T-helper 2 cell treated with Interferon-gamma antibody and Interleukin-4, amounts not matched to agents 5 μg/mL and 100 μg/mL, for 36 hours (primary cell): ENCODE results near the gene APOH.

Experiments used
- DNase-seq: peaks from one replicate; pipeline ENCODE4 v3.0.0; 2021; ENCODE audit warnings: low spot score
- H3K27ac Mint-ChIP-seq: one replicate; pipeline ENCODE4 v1.8.0; 2021; ENCODE audit warnings: mild to moderate bottlenecking, mixed read lengths
- H3K27me3 Mint-ChIP-seq: one replicate; pipeline ENCODE4 v1.8.0; 2021; ENCODE audit warnings: low read depth, mixed read lengths
- H3K36me3 Mint-ChIP-seq: one replicate; pipeline ENCODE4 v1.8.0; 2021; ENCODE audit warnings: low read depth, mixed read lengths
- H3K4me1 Mint-ChIP-seq: one replicate; pipeline ENCODE4 v1.8.0; 2021; ENCODE audit warnings: low read depth, mixed read lengths
- H3K4me3 Mint-ChIP-seq: one replicate; pipeline ENCODE4 v1.8.0; 2022; ENCODE audit warnings: mild to moderate bottlenecking, moderate library complexity, mixed read lengths
- H3K9me3 Mint-ChIP-seq: one replicate; pipeline ENCODE4 v1.8.0; 2021; ENCODE audit warnings: mixed read lengths

The APOH gene

DNA sequence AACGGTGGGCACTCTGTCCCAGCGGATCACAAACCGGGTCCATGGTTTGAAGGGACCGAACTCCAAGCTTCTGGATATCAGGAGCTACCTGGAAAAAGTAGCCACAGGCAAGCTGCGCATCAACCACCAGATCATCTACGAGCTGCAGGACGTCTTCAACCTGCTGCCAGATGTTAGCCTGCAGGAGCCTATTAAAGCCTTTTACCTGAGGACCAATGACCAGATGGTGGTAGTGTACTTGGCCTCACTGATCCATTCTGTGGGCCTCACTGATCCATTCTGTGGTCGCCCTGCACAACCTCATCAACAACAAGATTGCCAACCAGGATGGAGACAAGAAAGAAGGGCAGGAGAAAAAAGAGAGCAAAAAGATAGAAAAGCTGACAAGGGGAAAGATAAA lies 31.0 kb downstream of the APOH start:
- no peaks in the 10 kb centered on the region for H3K9me3 Mint-ChIP-seq
- no peak overlapping the region for H3K27ac Mint-ChIP-seq
- no peak for DNase-seq
- H3K36me3 Mint-ChIP-seq = no peaks in the 10 kb centered on the region
- peaks cover 7% of the 10 kb centered on the region for H3K27me3 Mint-ChIP-seq
- no peak overlapping the region for H3K4me3 Mint-ChIP-seq
- peaks cover 17% of the 10 kb centered on the region for H3K4me1 Mint-ChIP-seq

DNA sequence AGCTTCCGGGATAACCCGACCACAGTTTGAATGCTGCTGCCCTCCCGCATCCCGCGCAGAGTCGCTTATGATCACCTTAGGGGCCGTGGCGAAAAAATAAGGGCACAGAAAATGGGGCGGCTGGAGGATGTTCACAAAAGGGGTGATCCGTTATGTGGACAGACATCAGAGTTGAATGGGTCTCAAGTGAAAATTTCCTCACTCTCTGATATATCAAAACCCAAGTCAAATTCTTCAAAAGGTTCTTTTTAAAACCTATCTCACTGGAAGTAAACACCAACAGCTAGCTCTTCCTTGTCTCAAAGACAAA lies 36.9 kb downstream of the APOH start:
- H3K4me1 Mint-ChIP-seq = peaks cover 12% of the 10 kb centered on the region
- no peaks in the 10 kb centered on the region for H3K27me3 Mint-ChIP-seq
- H3K36me3 Mint-ChIP-seq = no peaks in the 10 kb centered on the region
- H3K9me3 Mint-ChIP-seq = no peaks in the 10 kb centered on the region
- H3K27ac Mint-ChIP-seq = peak overlapping the region; percentile 68
- no peak for DNase-seq
- peak overlapping the region; percentile 82 for H3K4me3 Mint-ChIP-seq

DNA sequence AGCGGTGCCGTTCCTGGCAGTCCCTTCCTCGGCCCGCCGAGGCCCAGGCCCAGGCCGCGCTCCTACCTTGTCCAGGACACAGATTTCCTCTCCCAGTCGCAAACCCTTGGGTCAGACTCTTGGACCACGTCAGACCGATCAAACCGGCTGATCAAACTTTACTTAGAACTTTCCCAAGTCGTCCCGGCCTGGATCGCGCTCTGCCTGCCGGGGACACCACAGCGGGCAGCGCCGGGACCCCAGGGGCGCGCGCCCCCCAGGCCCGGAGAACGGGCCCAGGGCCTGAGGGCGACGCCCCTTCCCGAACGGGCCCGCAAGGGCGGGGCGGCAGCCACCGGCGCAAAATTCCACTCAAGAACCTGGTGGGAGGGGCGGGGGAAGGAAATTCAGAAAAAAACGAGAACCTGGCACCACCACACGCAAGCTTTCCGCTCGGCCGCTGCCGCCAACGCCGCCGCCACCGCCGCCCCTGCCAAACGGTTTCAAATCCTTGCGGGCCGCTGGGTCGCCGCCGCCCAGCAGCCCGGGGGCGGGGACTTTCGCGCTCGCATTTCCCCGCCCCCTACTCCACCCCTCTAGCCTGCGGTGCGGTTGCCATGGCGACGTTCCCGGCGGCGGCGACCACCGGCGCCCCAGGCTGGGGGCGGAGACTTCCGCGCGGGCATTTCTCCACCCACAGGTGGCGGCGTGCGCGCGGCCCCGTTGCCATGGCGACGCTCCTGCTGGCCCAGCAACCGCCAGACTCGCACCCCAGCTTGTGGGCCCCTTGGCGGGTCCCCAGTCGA lies 37.4 kb downstream of the APOH start, which contains the start of gene CEP112:
TSS of gene CEP112 (minus strand) at position 541 of the 785 bp plus-strand sequence.
- no peaks in the 10 kb centered on the region for H3K9me3 Mint-ChIP-seq
- H3K27ac Mint-ChIP-seq = peak within 1 kb of the TSS; percentile 68
- peak; percentile 79 for DNase-seq
- peak within 1 kb of the TSS; percentile 82 for H3K4me3 Mint-ChIP-seq
- no peaks in the 10 kb centered on the region for H3K27me3 Mint-ChIP-seq
- no peaks in the 10 kb centered on the region for H3K36me3 Mint-ChIP-seq
- peaks cover 12% of the 10 kb centered on the region for H3K4me1 Mint-ChIP-seq

DNA sequence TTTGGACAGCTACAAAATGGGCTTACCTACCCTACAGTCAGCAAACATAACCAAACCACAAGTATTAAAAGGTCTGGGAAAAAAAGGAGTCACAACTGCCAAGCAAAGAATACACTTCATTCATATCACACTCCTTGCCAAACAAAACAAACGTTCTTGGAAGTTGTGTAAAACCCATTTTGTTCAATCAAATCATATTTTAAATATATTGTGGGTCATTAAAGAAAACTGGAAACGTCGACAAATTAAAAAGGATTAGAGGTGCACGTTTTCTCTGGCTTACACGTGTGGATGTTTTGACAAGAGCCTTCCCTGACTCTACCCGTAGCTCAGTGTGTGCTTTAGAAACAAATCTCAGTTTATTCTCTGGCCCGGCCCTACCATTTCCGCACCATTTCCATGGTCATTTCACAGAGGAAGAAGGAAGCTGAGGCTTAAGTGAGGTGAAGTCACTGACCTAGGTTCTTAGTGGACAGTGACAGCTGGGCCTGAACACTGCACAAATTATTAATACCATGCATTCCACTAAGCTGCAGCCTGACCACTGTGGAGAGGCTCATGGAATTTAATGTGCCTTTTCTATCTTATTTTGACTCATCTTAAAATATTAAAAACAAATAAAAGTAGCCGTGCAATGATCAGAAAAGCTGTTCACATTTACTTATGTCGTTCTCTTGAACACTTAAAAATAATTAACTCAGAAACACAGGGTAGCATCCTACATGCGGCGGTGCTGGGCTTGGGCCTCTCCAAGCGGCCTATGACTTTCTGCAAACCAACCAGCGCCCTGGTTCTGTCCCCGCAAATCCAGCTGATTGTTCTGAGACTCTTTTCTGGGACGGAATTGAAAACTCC lies 38.2 kb downstream of the APOH start:
- DNase-seq = no peak
- peaks cover 12% of the 10 kb centered on the region for H3K4me1 Mint-ChIP-seq
- no peaks in the 10 kb centered on the region for H3K36me3 Mint-ChIP-seq
- H3K27ac Mint-ChIP-seq = peak overlapping the region; percentile 62
- H3K4me3 Mint-ChIP-seq = peak overlapping the region; percentile 82
- no peaks in the 10 kb centered on the region for H3K27me3 Mint-ChIP-seq
- no peaks in the 10 kb centered on the region for H3K9me3 Mint-ChIP-seq

DNA sequence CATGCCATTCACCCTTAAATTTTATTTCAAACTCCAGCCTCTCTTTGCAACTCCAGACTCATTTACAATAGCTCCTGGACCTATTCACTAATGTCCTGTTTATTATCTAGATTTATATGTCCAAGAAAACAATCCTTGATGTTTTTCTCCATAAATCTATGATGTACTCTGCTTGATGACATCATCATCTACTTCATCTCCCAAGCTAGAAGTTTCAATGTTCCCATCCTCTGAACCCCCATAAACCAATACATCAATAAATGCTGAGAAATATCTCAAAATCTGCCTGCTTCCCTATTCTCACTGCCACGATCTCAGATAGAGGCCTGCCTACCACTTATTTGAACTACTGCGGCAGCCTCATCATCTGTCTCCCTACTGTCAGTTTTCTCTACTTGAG lies 41.5 kb downstream of the APOH start:
- H3K27ac Mint-ChIP-seq = no peak overlapping the region
- no peak for DNase-seq
- H3K27me3 Mint-ChIP-seq = no peaks in the 10 kb centered on the region
- H3K4me1 Mint-ChIP-seq = peaks cover 12% of the 10 kb centered on the region
- peaks cover 6% of the 10 kb centered on the region for H3K9me3 Mint-ChIP-seq
- no peak overlapping the region for H3K4me3 Mint-ChIP-seq
- H3K36me3 Mint-ChIP-seq = no peaks in the 10 kb centered on the region

DNA sequence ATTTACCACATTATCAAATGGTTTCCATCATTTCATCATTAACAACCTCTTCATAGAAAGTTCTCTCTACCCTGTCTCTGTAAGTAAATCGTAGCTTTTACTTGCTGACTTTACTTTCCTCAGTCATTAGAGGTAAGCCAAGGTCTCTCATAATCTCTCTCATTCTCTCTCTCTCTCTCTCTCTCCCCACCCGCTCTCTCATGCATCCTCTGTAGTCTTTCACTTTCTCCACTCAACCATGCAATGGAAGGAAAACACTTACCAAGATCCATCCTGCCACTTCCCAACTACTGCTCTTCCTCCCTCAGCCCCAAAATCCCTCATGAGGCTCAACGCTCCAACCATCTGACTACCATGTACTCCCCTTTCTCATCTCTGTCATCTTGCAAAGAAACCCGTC lies 43.4 kb downstream of the APOH start:
- no peak overlapping the region for H3K27ac Mint-ChIP-seq
- H3K4me1 Mint-ChIP-seq = peaks cover 3% of the 10 kb centered on the region
- no peaks in the 10 kb centered on the region for H3K27me3 Mint-ChIP-seq
- H3K9me3 Mint-ChIP-seq = peaks cover 6% of the 10 kb centered on the region
- no peak for DNase-seq
- no peak overlapping the region for H3K4me3 Mint-ChIP-seq
- no peaks in the 10 kb centered on the region for H3K36me3 Mint-ChIP-seq

DNA sequence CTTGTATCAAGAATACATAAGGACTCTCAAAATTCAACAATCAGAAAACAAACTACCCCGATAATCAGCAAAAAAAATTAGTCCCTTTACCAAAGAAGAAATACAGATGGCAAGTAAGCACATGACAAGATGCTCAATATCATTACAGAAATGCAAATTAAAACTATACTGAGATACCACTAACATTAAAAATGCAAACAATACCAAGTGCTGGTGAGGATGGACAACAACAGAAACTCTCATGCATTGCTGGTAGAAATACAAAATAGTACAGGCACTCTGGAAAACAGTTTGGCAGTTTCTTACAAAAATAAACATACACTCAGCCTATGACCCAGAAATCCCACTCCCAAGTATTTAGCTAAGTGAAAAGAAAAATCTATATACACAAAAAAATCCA lies 44.8 kb downstream of the APOH start:
- Mint-ChIP-seq H3K36me3 (no peaks in the 10 kb centered on the region), H3K27me3 (peaks cover 5% of the 10 kb centered on the region), H3K4me3 (no peak overlapping the region), H3K4me1 (no peaks in the 10 kb centered on the region), H3K9me3 (peaks cover 6% of the 10 kb centered on the region), H3K27ac (no peak overlapping the region)
- no peak for DNase-seq

DNA sequence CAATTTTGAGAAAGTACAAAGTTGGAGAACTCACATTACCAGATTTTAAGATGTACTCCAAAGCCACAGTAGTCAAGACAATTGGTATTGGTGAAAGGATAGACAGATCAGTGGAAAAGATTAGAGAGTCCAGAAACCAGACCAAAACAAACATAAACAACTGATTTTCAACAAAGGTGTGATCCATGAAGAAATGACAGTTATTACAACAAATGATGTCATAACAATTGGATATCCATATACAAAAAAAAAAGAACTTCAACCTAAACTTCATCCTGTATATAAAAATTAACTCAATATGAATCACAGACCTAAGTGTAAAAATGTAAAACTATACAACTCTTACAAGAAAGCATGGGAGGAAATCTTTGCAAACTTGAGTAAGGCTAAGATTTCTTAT lies 45.7 kb downstream of the APOH start:
- Mint-ChIP-seq H3K27me3 (peaks cover 7% of the 10 kb centered on the region), H3K9me3 (peaks cover 6% of the 10 kb centered on the region), H3K4me1 (no peaks in the 10 kb centered on the region), H3K4me3 (no peak overlapping the region), H3K36me3 (no peaks in the 10 kb centered on the region), H3K27ac (no peak overlapping the region)
- DNase-seq = no peak

DNA sequence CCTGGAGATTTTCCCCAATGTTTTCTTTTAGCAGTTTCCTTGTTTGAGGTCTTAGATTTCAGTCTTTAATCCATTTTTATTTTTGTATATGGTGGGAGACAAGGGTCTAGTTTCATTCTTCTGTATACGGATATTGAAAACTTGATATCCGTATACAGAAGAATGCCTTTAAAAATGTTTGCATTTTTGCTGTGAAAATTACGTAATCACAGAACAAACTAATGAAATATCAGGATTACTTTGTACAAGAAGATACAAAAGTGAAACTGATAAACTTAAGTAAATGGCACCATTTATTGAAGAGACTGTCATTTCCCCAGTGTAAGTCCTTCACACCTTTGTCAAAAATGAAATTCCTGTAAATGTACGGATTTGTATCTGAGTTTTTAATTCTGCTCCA lies 50.6 kb downstream of the APOH start:
- no peaks in the 10 kb centered on the region for H3K36me3 Mint-ChIP-seq
- H3K9me3 Mint-ChIP-seq = no peaks in the 10 kb centered on the region
- H3K4me1 Mint-ChIP-seq = no peaks in the 10 kb centered on the region
- no peak overlapping the region for H3K27ac Mint-ChIP-seq
- no peak for DNase-seq
- H3K27me3 Mint-ChIP-seq = peaks cover 18% of the 10 kb centered on the region
- no peak overlapping the region for H3K4me3 Mint-ChIP-seq

DNA sequence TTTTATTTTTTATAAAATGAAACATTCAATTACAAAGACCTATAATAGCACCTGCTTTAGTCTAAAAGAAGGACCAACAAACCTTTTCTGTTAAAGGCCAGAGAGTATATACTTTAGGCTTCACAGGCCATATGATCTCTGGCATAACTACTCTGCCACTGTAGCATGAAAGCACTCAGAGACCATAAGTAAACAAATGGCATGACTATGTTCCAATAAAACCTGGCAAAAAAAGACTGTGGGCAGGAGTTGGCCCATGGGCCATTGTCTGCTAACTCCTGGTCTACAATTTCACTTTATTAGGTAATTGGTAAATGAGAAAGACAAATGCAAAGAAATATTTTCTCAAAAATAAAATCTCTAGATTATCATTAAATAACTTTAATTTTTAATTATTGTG lies 52.2 kb downstream of the APOH start:
- no peak for DNase-seq
- H3K36me3 Mint-ChIP-seq = no peaks in the 10 kb centered on the region
- no peak overlapping the region for H3K4me3 Mint-ChIP-seq
- H3K27ac Mint-ChIP-seq = no peak overlapping the region
- H3K4me1 Mint-ChIP-seq = no peaks in the 10 kb centered on the region
- H3K27me3 Mint-ChIP-seq = peaks cover 21% of the 10 kb centered on the region
- H3K9me3 Mint-ChIP-seq = no peaks in the 10 kb centered on the region

DNA sequence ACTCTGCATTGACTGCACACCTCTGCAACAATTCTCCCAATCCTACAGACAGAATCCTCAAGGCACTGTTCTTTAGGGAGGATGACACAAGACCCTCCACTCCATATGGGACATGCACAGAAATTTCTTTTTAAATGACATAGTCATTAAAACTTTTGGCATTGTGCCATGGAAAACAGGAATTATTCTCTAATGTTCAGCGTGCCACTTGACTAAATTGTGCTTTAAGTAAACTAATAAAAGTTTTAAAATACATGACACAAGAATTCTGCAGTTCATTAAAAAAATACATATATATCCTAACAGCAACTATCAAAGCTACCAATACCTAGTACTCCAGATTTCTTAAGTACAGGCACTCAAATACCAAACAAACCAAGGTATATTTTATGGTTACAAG lies 53.3 kb downstream of the APOH start:
- Mint-ChIP-seq H3K36me3 (no peaks in the 10 kb centered on the region), H3K27ac (no peak overlapping the region), H3K4me3 (no peak overlapping the region), H3K4me1 (no peaks in the 10 kb centered on the region), H3K27me3 (peaks cover 24% of the 10 kb centered on the region), H3K9me3 (no peaks in the 10 kb centered on the region)
- no peak for DNase-seq

DNA sequence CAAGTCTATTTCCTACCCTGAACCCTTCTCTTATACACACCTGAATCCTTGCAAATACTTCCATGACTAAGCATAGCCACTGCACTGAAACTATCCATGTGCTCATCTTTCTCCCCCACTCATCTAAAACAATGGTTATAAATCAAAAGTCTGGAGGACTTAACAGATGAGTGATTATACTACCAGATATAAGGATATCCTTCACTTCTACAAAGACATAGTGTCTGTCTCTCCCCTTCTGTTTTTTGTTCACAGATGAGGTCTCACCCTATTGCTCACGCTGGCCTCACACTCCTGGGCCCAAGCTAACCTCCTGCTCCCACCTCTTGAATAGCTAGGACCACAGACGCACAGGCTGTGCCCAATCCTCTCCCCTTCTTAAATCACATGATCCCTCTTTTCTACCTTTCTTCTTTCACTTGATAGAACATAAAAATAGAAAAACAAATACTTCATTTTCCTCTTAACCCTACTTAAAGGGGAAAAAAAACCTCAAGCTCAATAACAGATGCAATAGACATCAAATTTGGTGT lies 56.5 kb downstream of the APOH start:
- Mint-ChIP-seq H3K4me3 (no peak overlapping the region), H3K4me1 (no peaks in the 10 kb centered on the region), H3K27ac (no peak overlapping the region), H3K9me3 (no peaks in the 10 kb centered on the region), H3K27me3 (peaks cover 13% of the 10 kb centered on the region), H3K36me3 (no peaks in the 10 kb centered on the region)
- DNase-seq = no peak

DNA sequence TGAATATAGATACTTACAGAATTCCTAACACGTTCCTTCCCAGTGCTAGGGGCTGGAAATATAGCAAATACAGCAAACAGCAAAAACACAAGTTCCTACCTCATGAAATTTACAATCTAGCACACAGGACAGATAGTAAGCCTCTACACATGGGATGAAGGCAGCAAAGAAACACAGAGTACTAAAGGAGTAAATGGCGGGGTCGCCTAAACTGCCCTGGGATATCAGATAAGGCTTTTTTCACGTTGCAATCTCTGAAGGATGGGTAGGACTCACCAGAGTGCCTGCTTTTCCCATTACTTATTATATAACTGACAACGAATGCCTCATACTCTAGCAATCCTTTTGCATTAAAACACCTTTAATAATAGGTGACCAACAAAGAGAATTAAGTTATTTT lies 57.1 kb downstream of the APOH start:
- Mint-ChIP-seq H3K9me3 (no peaks in the 10 kb centered on the region), H3K27me3 (peaks cover 11% of the 10 kb centered on the region), H3K4me1 (no peaks in the 10 kb centered on the region), H3K27ac (no peak overlapping the region), H3K36me3 (no peaks in the 10 kb centered on the region), H3K4me3 (no peak overlapping the region)
- DNase-seq = no peak

DNA sequence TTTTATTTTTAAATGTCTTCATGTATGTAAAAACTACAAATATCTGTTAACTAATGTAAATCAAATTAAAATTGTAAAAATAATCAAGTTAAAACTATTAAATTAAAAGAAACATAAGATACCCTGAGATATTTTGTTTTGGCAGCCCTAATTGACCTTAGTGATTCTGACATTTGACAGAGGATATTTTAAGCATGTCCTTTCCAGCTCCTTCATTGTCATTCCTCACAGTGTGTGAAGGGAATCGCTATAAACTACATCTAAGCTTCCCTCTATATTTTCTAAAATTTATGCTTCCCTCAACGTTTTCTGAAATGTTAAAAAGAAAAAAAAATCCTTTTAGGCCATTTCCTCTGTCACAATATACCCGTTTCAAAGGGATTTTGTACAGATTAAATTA lies 57.5 kb downstream of the APOH start:
- no peaks in the 10 kb centered on the region for H3K9me3 Mint-ChIP-seq
- no peak overlapping the region for H3K4me3 Mint-ChIP-seq
- peaks cover 11% of the 10 kb centered on the region for H3K27me3 Mint-ChIP-seq
- no peaks in the 10 kb centered on the region for H3K36me3 Mint-ChIP-seq
- H3K4me1 Mint-ChIP-seq = no peaks in the 10 kb centered on the region
- DNase-seq = no peak
- H3K27ac Mint-ChIP-seq = no peak overlapping the region
